Nephron (organoid): Measurements from ENCODE around the gene GRAMD1A.

Experiments used
- H3K27ac Mint-ChIP-seq, 3 experiments: 2 replicates each; pipeline ENCODE4 v1.8.0; 2020; ENCODE audit warnings: mixed read lengths in 3 of 3, mild to moderate bottlenecking in 2 of 3, moderate library complexity in 1 of 3
- H3K27me3 Mint-ChIP-seq: 2 replicates; pipeline ENCODE4 v1.8.0; 2021; ENCODE audit warnings: low read depth, mild to moderate bottlenecking, moderate library complexity, mixed read lengths
- H3K36me3 Mint-ChIP-seq: 2 replicates; pipeline ENCODE4 v1.8.0; 2020; ENCODE audit warnings: low read depth, mixed read lengths
- H3K4me1 Mint-ChIP-seq: 2 replicates; pipeline ENCODE4 v1.8.0; 2020; ENCODE audit warnings: mixed read lengths
- H3K4me3 Mint-ChIP-seq, 3 experiments: 2 replicates each; pipeline ENCODE4 v1.8.0; 2020; ENCODE audit warnings: mild to moderate bottlenecking in 3 of 3, mixed read lengths in 3 of 3, moderate library complexity in 2 of 3
- H3K9me3 Mint-ChIP-seq: 2 replicates; pipeline ENCODE4 v1.8.0; 2020; ENCODE audit warnings: mixed read lengths
- CTCF ChIP-seq, 3 experiments: fragments of 200-600 bp; sonication (generic); IDR thresholded peaks; one replicate each; pipeline ENCODE4 v1.5.0; 2021; ENCODE audit warnings: antibody characterized with exemption in 3 of 3; ENCODE audit not compliant: unreplicated experiment in 3 of 3

GRAMD1A gene

GRCh38 chr19:35032356-35032865, 32.3 kb downstream of the GRAMD1A start:
- Mint-ChIP-seq H3K4me1 (peaks cover 6% of the 10 kb centered on the region), H3K9me3 (no peaks in the 10 kb centered on the region), H3K4me3 (no peak overlapping the region), H3K27me3 (peaks cover 64% of the 10 kb centered on the region), H3K27ac (no peak overlapping the region), H3K36me3 (peaks cover 9% of the 10 kb centered on the region)
- TF ChIP-seq CTCF (IDR thresholded peaks at IDR 0.05; ENCODE audit: unreplicated experiment in 3 of 3) = no peak

GRCh38 chr19:35033067-35034004, 33.2 kb downstream of the GRAMD1A start:
- peaks cover 2% of the 10 kb centered on the region for H3K36me3 Mint-ChIP-seq
- no peak overlapping the region for H3K27ac Mint-ChIP-seq
- peak overlapping the region in 1 of 3 experiments; percentile 18 for H3K4me3 Mint-ChIP-seq
- no peaks in the 10 kb centered on the region for H3K9me3 Mint-ChIP-seq
- TF ChIP-seq CTCF (IDR thresholded peaks at IDR 0.05; ENCODE audit: unreplicated experiment in 3 of 3) = no peak
- H3K27me3 Mint-ChIP-seq = peaks cover 61% of the 10 kb centered on the region
- H3K4me1 Mint-ChIP-seq = peaks cover 6% of the 10 kb centered on the region

- Mint-ChIP-seq H3K27ac (no peak overlapping the region), H3K4me3 (peak overlapping the region in 1 of 3 experiments; percentile 17), H3K4me1 (peaks cover 6% of the 10 kb centered on the region), H3K36me3 (no peaks in the 10 kb centered on the region), H3K9me3 (no peaks in the 10 kb centered on the region), H3K27me3 (peaks cover 63% of the 10 kb centered on the region)
- no peak for TF ChIP-seq CTCF (IDR thresholded peaks at IDR 0.05; ENCODE audit: unreplicated experiment in 3 of 3)
These were observed 33.9 kb downstream of the GRAMD1A start for GRCh38 chr19:35034005-35034502.

GRCh38 chr19:35034588-35035382, 34.7 kb downstream of the GRAMD1A start:
- TF ChIP-seq CTCF (IDR thresholded peaks at IDR 0.05; ENCODE audit: unreplicated experiment in 3 of 3) = no peak
- peaks cover 61% of the 10 kb centered on the region for H3K27me3 Mint-ChIP-seq
- no peaks in the 10 kb centered on the region for H3K36me3 Mint-ChIP-seq
- H3K9me3 Mint-ChIP-seq = no peaks in the 10 kb centered on the region
- H3K27ac Mint-ChIP-seq = no peak overlapping the region
- peaks cover 6% of the 10 kb centered on the region for H3K4me1 Mint-ChIP-seq
- H3K4me3 Mint-ChIP-seq = no peak overlapping the region

GRCh38 chr19:35037716-35038622, 37.8 kb downstream of the GRAMD1A start:
- no peak overlapping the region for H3K4me3 Mint-ChIP-seq
- peaks cover 48% of the 10 kb centered on the region for H3K27me3 Mint-ChIP-seq
- peaks cover 6% of the 10 kb centered on the region for H3K4me1 Mint-ChIP-seq
- H3K27ac Mint-ChIP-seq = no peak overlapping the region
- TF ChIP-seq CTCF (IDR thresholded peaks at IDR 0.05; ENCODE audit: unreplicated experiment in 3 of 3) = no peak
- no peaks in the 10 kb centered on the region for H3K9me3 Mint-ChIP-seq
- no peaks in the 10 kb centered on the region for H3K36me3 Mint-ChIP-seq
